HepG2 (cell line): ENCODE results near the gene CMTM3. TPM values are rescaled to one million over a fixed set of nuclear protein-coding genes. Genes with fewer than 3 reads are reported as not detected.

ENCODE experiments used
- ARID3A ChIP-seq: IDR thresholded peaks from 2 replicates; pipeline ENCODE4 v1.6.1; 2012; ENCODE audit warnings: low read depth, low read length, improper control_type of control experiment
- ARNT ChIP-seq: fragments of 450-650 bp; IDR thresholded peaks from 2 replicates; pipeline ENCODE4 v1.6.1; 2017
- CSRNP2 ChIP-seq: sonication (generic); formaldehyde crosslinking; conservative IDR thresholded peaks from 2 replicates; pipeline ENCODE4 v1.8.0; 2022; ENCODE audit warnings: low read depth, missing genetic modification reagents
- FOXK1 ChIP-seq: sonication (generic); formaldehyde crosslinking; IDR thresholded peaks from 2 replicates; pipeline ENCODE4 v1.4.0; 2020; ENCODE audit warnings: low read depth, missing genetic modification reagents, borderline replicate concordance
- KLF9 ChIP-seq: IDR thresholded peaks from 2 replicates; pipeline ENCODE4 v1.6.1; 2016; ENCODE audit warnings: low read depth
- MAFK ChIP-seq, 2 experiments: IDR thresholded peaks in 1 of 2; conservative IDR thresholded peaks in 1 of 2; 2 replicates each; pipeline ENCODE4 v1.6.1; 2011; ENCODE audit warnings: improper control_type of control experiment in 2 of 2, low read length in 2 of 2
- MTA3 ChIP-seq: sonication (generic); formaldehyde crosslinking; IDR thresholded peaks from 2 replicates; pipeline ENCODE4 v1.4.0; 2020; ENCODE audit warnings: missing genetic modification reagents
- NCOR1 ChIP-seq: fragments of 200-600 bp; sonication (generic); IDR thresholded peaks from 2 replicates; pipeline ENCODE4 v1.7.0; 2017; ENCODE audit warnings: antibody characterized with exemption, low read length, borderline replicate concordance
- NR2F1 ChIP-seq, 2 experiments: fragments of 450-650 bp in 1 of 2; formaldehyde crosslinking in 1 of 2; IDR thresholded peaks; 2 replicates each; pipeline versions ENCODE4 v1.5.0 to v1.6.1; 2016 to 2020; ENCODE audit warnings: mild to moderate bottlenecking in 1 of 2, missing compliant biosample characterization in 1 of 2, missing genetic modification reagents in 1 of 2, moderate library complexity in 1 of 2
- RFX3 ChIP-seq: IDR thresholded peaks from 2 replicates; pipeline ENCODE4 v1.6.1; 2016; ENCODE audit warnings: missing biosample characterization, missing genetic modification reagents
- SALL2 ChIP-seq: sonication (generic); formaldehyde crosslinking; IDR thresholded peaks from 2 replicates; pipeline ENCODE4 v1.8.1; 2023; ENCODE audit warnings: mild to moderate bottlenecking, missing genetic modification reagents, inconsistent platforms
- SKI ChIP-seq: fragments of 450-650 bp; IDR thresholded peaks from one replicate; pipeline ENCODE4 v1.6.1; 2018; ENCODE audit warnings: mild to moderate bottlenecking; ENCODE audit not compliant: partially characterized antibody
- ZNF101 ChIP-seq: sonication (generic); formaldehyde crosslinking; IDR thresholded peaks from 2 replicates; pipeline ENCODE4 v1.4.0; 2020; ENCODE audit warnings: mild to moderate bottlenecking, low read depth, missing genetic modification reagents, borderline replicate concordance
- ZNF543 ChIP-seq: sonication (generic); formaldehyde crosslinking; IDR thresholded peaks from 2 replicates; pipeline ENCODE4 v1.4.0; 2020; ENCODE audit warnings: mild to moderate bottlenecking, missing genetic modification reagents
- ZNF761 ChIP-seq: sonication (generic); formaldehyde crosslinking; conservative IDR thresholded peaks from 2 replicates; pipeline ENCODE4 v1.4.0; 2020; ENCODE audit warnings: mild to moderate bottlenecking, missing genetic modification reagents
- ZNF784 ChIP-seq: sonication (generic); formaldehyde crosslinking; IDR thresholded peaks from 2 replicates; pipeline ENCODE4 v1.5.1; 2020; ENCODE audit warnings: missing genetic modification reagents, mild to moderate bottlenecking, borderline replicate concordance
- polyA plus RNA-seq, 8 experiments: library from polyadenylated mRNA; depleted of rRNA in 3 of 8; stranded (reverse) in 7 of 8; unstranded in 1 of 8; fragments of >200 nt; fragmentation: Illumina TruSeq in 4 of 8; extraction: Trizol in 4 of 8; gene quantifications; 2 replicates each; pipeline versions ENCODE4 v1.2.1 to v1.2.3, GENCODE V29; 2011 to 2016; ENCODE audit warnings: low read depth in 4 of 8, missing spikeins in 1 of 8, mixed read lengths in 1 of 8; ENCODE audit not compliant: insufficient read depth in 1 of 8
- total RNA-seq, 5 experiments: library from RNA; depleted of rRNA; stranded (reverse); fragments of >200 nt; fragmentation: Illumina TruSeq; extraction: Trizol; gene quantifications; 2 replicates each; pipeline ENCODE4 v1.2.3, GENCODE V29; 2016; ENCODE audit warnings: low read depth in 1 of 5
- TF ChIP-seq, protein P1 (sequence below): sonication (generic); formaldehyde crosslinking; IDR thresholded peaks from 2 replicates; pipeline ENCODE4 v1.4.0; 2020; ENCODE audit warnings: missing genetic modification reagents, borderline replicate concordance

Gene CMTM3
- total and polyA plus RNA-seq, 2 of the 13 experiments (the other 11 are each of a cell fraction or from before 2014, with no cell fraction given) = 29.2 to 48.7 TPM

GRCh38 chr16:66634527-66635196 lies 30.2 kb downstream of the CMTM3 start (continued):
- TF ChIP-seq KLF9 (CRISPR knock-in tag) = no peak
- TF ChIP-seq ZNF101 (CRISPR knock-in tag) = no peak
- no peak for TF ChIP-seq RFX3 (CRISPR knock-in tag)
- no peak for TF ChIP-seq ARNT
- no peak for TF ChIP-seq MTA3 (CRISPR knock-in tag)
- TF ChIP-seq ARID3A = no peak
- no peak for TF ChIP-seq SALL2 (CRISPR knock-in tag)
- no peak for TF ChIP-seq ZNF543 (CRISPR knock-in tag)
- TF ChIP-seq MAFK (conservative IDR thresholded peaks at IDR 0.05 in 1 of 2, IDR thresholded peaks at IDR 0.05 in 1 of 2; ENCODE audit: low read length in 2 of 2) = 0 out of 4 replicates have a peak, but pooled peaks of 1 of the 2 experiments have one; percentile 6
- TF ChIP-seq CSRNP2 = no peak
- TF ChIP-seq SKI = peak; percentile 98
- TF ChIP-seq ZNF761 (CRISPR knock-in tag) = no peak
- TF ChIP-seq NR2F1 (CRISPR knock-in tag; IDR thresholded peaks at IDR 0.05) = peak; percentile 32 to 55; a peak in 2 of 4 replicates
- peak; percentile 89; the same call in 1 of the 2 replicates for TF ChIP-seq NCOR1
- TF ChIP-seq, protein P1, sequence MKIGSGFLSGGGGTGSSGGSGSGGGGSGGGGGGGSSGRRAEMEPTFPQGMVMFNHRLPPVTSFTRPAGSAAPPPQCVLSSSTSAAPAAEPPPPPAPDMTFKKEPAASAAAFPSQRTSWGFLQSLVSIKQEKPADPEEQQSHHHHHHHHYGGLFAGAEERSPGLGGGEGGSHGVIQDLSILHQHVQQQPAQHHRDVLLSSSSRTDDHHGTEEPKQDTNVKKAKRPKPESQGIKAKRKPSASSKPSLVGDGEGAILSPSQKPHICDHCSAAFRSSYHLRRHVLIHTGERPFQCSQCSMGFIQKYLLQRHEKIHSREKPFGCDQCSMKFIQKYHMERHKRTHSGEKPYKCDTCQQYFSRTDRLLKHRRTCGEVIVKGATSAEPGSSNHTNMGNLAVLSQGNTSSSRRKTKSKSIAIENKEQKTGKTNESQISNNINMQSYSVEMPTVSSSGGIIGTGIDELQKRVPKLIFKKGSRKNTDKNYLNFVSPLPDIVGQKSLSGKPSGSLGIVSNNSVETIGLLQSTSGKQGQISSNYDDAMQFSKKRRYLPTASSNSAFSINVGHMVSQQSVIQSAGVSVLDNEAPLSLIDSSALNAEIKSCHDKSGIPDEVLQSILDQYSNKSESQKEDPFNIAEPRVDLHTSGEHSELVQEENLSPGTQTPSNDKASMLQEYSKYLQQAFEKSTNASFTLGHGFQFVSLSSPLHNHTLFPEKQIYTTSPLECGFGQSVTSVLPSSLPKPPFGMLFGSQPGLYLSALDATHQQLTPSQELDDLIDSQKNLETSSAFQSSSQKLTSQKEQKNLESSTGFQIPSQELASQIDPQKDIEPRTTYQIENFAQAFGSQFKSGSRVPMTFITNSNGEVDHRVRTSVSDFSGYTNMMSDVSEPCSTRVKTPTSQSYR (CRISPR knock-in tag) = peak; percentile 48; the same call in 1 of the 2 replicates
- TF ChIP-seq FOXK1 (CRISPR knock-in tag) = peak; percentile 22; the same call in 1 of the 2 replicates
- no peak for TF ChIP-seq ZNF784
